Activated T-helper 9 cell treated with anti-CD3 and anti-CD28 coated beads, Interleukin-2, amount 50 U/mL, for 16 hours (primary cell): ENCODE measurements around the gene CSAD.
"Not testable (repeated sequence)": the region's sequence is repeated elsewhere in the genome, so short reads cannot be mapped to it uniquely, and the experiment has no call there.

Experiments
- DNase-seq: peaks from one replicate; pipeline ENCODE4 v3.0.0-alpha.2; 2020; ENCODE audit warnings: low read depth

Gene CSAD

DNA sequence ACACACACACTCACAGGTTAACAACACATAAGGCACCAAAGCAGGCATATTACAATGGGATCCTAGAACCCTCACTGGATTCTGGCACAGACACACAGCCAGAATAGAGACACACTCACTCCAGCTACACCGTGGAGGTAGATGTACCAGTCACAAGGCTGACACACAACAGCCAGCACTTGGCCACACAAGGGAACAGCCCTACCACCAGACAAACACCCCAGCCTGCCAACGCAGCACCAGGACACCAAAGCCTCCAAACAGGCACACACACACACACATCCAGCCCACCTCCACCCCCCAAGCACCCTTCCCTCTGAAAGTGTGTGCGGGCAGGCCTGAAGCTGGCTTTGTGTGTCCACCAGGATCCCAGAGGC is 37.2 kb upstream of the CSAD start:
- no peak for DNase-seq

DNA sequence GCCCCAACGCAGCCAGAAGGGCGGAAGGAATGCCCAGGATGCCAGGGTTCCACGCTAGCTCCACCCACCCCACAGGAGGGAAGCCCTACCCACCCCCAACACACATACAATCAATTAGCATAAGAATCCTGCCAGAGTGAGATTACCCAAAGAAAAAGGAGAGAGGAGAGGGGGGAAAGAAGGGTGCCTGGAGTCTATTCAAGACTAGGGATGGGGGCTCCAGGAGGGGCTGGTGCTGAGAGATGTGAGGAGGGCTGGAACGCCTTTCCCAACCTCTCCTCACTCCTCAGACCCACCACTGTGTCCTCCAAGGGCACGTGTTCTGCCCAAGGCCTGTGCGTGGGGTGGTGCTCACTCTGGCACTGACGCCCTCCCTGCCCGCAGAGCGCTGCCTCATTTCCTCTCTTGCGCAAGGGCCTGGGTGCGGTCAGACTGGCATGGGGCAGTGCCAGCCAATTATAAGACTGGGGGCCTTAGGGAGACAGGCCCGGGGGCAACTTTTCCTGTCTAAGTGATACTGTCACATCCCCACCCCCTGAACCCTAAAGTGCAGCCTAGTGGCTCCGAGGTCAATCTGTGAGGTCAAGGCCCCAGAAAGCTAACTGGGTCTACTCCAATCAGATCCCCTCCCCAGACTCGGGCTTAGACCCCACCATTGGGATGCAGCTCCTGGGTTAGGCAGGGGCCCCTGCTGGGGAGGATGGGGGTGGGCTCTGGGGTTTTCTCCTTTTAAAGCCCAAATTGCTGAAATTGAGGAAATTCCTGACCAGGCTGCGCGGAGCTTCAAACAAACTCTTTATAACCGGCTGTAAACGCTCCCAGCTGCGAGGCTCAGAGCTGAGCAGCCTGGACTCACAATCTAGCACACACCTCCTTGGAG is 36.6 kb upstream of the CSAD start:
- no peak for DNase-seq

GRCh38 chr12:53215497-53215896 is 34.8 kb upstream of the CSAD start:
- no peak for DNase-seq

DNA sequence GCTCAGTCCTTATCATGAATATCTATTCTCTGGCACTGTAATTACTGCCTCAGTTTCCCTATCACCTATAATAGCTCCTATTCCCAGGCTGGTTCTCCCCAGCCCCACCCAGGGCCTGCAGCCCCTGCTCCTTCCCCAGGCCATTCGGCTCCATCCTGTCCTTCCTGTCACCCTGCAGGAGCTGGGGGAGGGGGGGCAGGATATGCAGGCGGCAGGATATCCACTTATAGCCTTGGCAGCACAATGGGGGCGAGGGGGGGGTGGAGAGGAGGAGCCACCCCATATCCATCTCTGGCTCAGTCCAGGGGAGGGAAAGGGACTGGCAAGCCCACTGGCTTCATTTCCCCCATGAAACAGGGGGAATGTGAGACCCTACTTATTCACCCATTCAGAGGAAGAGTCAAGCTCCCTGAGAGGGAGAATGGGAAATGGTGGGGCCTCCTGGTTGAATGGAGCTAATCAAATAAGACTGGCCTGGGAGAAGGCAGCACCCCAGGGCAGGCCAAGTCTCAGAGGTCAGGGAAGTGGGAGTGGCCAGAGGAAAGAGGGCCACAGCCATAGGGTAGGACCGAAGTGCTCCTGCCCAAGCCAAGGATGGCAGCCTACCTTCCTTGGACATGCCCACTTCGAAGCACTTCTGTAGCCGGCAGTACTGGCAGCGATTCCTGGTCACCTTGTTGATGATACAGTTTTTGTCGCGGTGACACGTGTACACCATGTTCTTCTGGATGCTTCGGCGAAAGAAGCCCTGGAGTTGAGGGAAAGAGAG is 34.1 kb upstream of the CSAD start:
- no peak for DNase-seq

- DNase-seq: no peak
Observed at GRCh38 chr12:53214221-53214620, 33.5 kb upstream of the CSAD start.

GRCh38 chr12:53213348-53213747 is 32.6 kb upstream of the CSAD start:
- DNase-seq: peak; percentile 74

DNA sequence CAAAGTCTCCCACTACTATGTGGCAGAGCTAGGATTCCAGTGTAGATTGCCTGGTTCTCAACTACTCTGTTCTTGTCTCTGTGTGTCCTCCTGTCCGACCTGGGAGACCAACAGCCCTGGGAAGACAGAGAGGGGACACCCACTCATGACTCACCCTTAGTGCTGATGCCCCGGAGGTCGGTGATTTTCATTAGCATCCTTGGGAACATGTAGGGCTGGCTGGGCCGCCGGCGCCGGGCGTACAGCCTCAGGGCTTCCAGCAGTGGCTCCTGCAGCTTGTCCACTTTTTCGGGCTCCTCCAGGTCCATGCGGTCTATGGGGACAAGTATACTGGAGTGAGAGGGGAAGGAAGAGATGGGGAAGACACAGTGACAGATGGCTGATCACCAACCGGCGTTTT is 32.2 kb upstream of the CSAD start:
- DNase-seq: no peak

DNA sequence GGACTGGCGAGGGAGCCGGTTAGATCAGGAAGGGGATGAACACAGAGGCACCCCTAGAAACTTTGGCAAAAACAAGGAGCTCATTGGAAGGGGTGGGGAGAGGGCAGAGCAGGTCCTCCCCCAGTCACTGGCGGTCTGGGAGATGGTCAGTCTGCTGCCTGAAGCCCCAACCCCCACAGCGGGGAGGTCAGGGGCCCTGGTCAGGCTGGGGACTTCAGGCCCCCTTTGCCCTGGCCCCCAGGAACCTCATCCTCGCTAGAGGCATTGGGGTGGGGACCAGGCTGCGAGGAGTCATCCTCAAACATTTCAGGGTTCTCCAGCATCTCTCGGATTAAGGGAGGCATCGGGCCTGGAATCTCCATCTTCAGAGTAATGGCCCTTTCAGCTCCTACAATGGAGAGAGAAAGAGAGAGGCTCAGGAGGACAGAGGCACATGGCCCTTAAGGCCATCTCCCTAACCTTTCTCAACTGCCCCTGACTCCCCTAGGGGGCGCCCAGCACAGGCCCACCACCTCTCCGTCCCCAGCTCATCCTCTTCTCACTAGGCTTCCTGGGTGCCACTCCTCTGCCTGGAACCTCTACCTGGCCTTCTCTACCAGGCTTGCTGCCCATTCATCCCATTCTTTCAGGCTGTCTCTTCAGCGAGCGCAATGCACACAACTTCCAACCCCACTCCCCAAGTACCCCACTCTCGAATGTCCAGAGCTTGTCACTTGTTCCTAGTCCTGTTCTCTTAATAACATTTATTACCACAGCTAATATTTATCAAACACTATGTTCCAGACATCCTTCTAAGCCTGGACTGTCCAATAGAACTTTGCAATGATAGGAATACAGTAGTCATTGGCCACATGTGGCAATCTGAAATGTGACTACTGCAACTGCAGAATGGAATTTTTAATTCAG is 31.0 kb upstream of the CSAD start:
- no peak for DNase-seq

GRCh38 chr12:53210843-53211242 is 30.1 kb upstream of the CSAD start:
- no peak for DNase-seq

DNA sequence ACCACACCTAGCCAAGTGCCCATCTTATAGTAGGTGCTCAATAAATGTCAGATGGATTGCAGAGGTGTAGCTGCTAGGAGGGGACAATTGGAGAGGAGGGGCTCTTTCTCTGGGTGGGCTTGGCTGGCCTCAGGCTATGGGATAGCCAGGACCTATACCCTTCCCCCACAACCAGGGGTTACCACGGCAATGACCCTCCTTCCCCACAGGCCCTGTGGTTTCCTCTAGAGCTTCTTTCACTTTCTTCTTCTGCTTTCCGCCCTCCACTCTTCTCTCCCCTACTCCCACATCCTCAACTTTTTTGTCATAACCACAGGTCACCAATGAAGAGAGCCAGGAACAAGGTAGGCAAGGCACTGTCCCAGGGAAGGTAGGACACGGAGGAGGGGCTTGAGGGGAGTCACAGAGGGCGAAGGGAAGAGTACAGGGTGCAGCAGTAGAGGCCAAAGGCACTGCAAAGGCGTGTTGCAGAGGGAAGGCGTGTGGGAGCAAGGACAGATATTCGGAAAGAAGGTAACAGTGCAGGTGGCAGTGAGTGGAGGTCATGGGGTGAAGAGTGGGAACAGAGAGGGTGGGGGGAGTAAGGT is 28.2 kb upstream of the CSAD start:
- no peak for DNase-seq

GRCh38 chr12:53208435-53208834 is 27.7 kb upstream of the CSAD start:
- no peak for DNase-seq

- peak; percentile 46 for DNase-seq
Observed at GRCh38 chr12:53207042-53207441, 26.3 kb upstream of the CSAD start, which contains the start of gene ITGB7. TSS of gene ITGB7 (minus strand) at chr12:53207251. CDS start at chr12:53200443, 6,808 bp downstream.

- DNase-seq: peak; percentile 58
Observed at GRCh38 chr12:53205747-53206419, 25.2 kb upstream of the CSAD start.

- no peak for DNase-seq
Observed at GRCh38 chr12:53204351-53204750, 23.6 kb upstream of the CSAD start.

- DNase-seq: not testable (repeated sequence)
Observed at GRCh38 chr12:53202316-53202715, 21.6 kb upstream of the CSAD start.

DNA sequence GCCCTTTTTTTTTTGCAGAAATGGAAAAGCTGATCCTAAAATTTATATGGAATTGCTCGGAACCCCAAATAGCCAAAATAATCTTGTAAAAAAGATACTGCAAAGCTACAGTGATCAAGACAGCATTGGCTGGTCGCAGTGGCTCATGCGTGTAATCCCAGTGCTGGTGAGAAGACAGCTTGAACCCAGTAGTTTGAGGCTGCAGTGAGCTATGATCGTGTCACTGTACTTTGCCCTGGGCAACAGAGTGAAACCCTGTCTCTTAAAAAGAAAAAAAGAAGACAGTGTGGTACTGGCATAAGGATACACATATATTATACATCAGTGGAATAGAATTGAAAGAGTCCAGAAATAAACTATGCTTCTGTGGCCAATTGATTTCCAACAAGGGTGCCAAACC is 20.9 kb upstream of the CSAD start:
- no peak for DNase-seq

GRCh38 chr12:53201177-53201541 is 20.4 kb upstream of the CSAD start:
- DNase-seq: no peak

GRCh38 chr12:53200458-53201176 is 19.9 kb upstream of the CSAD start:
- DNase-seq: no peak

- DNase-seq: no peak
Observed at GRCh38 chr12:53200107-53200457, 19.4 kb upstream of the CSAD start.

- no peak for DNase-seq
Observed at GRCh38 chr12:53199700-53200099, 19.0 kb upstream of the CSAD start.
